NT2/D1 (cell line): Measurements from ENCODE around the gene TRAF3IP1.
A peak's percentile ranks its signal among the peaks of the same experiment; 100 is the strongest.

Source experiments
- DNase-seq: peaks from one replicate; pipeline ENCODE4 v3.0.0-alpha.2; 2011; ENCODE audit warnings: low read depth, low spot score
- H3K27me3 ChIP-seq: 2 replicates; pipeline ENCODE4 v1.6.0; 2011; ENCODE audit warnings: mild to moderate bottlenecking; ENCODE audit not compliant: insufficient read length, insufficient read depth
- H3K36me3 ChIP-seq: 2 replicates; pipeline ENCODE4 v1.6.1; 2011; ENCODE audit warnings: mild to moderate bottlenecking, low read length, mixed read lengths; ENCODE audit not compliant: insufficient read depth, insufficient read length
- H3K4me1 ChIP-seq: 2 replicates; pipeline ENCODE4 v1.5.1; 2011; ENCODE audit not compliant: insufficient read depth, insufficient read length
- H3K4me3 ChIP-seq: 2 replicates; pipeline ENCODE4 v1.5.1; 2011; ENCODE audit warnings: low read depth; ENCODE audit not compliant: insufficient read length
- H3K9ac ChIP-seq: 2 replicates; pipeline ENCODE4 v1.6.0; 2011; ENCODE audit warnings: low read depth; ENCODE audit not compliant: insufficient read length
- H3K9me3 ChIP-seq: 2 replicates; pipeline ENCODE4 v1.5.1; 2011; ENCODE audit warnings: mild to moderate bottlenecking, low read length; ENCODE audit not compliant: insufficient read depth
- SUZ12 ChIP-seq: IDR thresholded peaks from 2 replicates; pipeline ENCODE4 v1.6.1; 2011; ENCODE audit not compliant: insufficient read length, insufficient read depth; ENCODE audit errors: extremely low read depth
- YY1 ChIP-seq: IDR thresholded peaks from 2 replicates; pipeline ENCODE4 v1.6.1; 2011; ENCODE audit not compliant: insufficient read length, insufficient read depth
- ZNF274 ChIP-seq: IDR thresholded peaks from 2 replicates; pipeline ENCODE4 v1.6.1; 2011; ENCODE audit warnings: mild to moderate bottlenecking, low read depth, low read length

The TRAF3IP1 gene

DNA sequence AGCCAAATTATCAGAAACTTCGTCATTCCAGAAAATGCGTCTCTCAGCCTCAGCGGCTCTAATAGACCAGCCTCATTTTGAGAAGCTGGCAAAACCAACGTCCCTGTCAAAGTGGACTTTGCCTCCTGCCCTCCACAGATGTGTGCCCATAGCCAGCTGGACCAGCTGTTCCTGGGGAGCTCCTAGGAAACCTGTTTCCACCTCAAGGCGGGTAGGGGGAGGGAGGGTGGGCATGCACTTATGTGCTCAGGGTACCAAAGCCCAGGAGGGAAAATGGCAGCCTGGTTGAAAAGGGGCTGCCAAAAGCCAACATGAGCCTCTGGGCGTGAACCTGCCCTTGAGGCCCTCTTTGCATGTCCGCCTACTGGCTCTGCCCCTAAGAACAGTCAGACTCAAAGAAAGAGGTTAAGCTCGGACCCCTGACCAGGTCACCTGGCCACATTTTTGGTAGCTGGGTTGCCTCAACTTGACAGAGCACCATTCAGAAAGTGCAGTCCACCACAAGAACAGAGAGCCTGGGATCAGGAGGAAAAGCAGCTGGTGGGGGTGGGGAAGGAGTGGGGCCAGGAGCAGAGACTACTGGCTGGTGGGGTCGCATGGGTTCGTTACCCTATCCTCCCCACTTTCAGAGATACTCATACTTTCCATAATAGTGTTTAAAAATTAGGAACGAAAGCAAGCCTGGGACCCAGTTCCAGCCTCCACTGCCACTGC lies 35.4 kb upstream of the TRAF3IP1 start:
- Histone ChIP-seq H3K27me3 (peaks cover 15% of the 10 kb centered on the region), H3K36me3 (no peaks in the 10 kb centered on the region), H3K9ac (no peak overlapping the region), H3K4me1 (peaks cover 24% of the 10 kb centered on the region), H3K4me3 (no peak overlapping the region), H3K9me3 (no peaks in the 10 kb centered on the region)
- no peak for DNase-seq
- TF ChIP-seq YY1 (no peak), ZNF274 (no peak), SUZ12 (no peak)

DNA sequence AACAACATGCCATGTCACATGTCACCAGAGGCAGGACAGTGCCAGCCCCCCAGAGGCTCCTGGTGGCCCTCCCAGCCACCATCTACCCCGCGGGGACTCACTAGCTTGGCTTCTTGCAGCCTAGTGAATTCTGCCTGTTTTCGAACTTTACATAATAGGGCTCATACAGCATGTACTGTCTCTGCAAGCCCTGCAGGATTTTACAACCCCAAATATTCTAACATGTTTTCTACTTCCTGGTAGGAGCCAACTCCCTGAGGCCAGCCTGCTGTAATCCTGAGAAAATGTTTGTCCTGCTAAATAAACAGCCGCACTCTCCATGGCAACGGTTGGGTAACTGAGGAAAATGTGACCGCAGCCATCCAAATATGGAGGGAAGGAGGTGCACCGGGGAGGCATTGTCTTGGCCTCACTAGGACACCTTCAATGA lies 34.6 kb upstream of the TRAF3IP1 start:
- H3K4me1 ChIP-seq: peaks cover 26% of the 10 kb centered on the region
- no peak for DNase-seq
- no peaks in the 10 kb centered on the region for H3K9me3 ChIP-seq
- no peak for TF ChIP-seq SUZ12
- no peak for TF ChIP-seq YY1
- no peak for TF ChIP-seq ZNF274
- no peak overlapping the region for H3K9ac ChIP-seq
- peaks cover 15% of the 10 kb centered on the region for H3K27me3 ChIP-seq
- H3K36me3 ChIP-seq: no peaks in the 10 kb centered on the region
- H3K4me3 ChIP-seq: no peak overlapping the region

DNA sequence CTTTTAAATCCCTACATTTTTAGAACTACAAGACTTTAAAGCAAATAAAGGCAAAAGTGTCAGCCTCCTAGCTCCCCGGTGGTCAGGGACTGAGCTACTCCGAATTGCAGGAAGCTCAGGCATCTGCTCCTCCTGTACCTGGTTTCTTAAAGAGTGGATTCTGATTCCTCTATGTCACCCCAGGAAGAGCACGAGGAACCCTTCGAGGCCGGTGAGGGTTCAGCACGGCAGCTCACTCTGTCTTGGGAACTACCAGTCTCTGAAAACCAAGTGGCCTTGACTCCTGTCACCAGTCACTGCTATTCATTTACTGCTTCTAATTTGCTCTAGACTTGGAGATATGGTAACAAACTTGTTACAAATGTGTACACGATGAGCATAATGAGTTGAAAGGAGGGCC lies 34.2 kb upstream of the TRAF3IP1 start:
- H3K4me1 ChIP-seq: peaks cover 30% of the 10 kb centered on the region
- H3K9me3 ChIP-seq: no peaks in the 10 kb centered on the region
- no peak for DNase-seq
- no peaks in the 10 kb centered on the region for H3K36me3 ChIP-seq
- H3K4me3 ChIP-seq: no peak overlapping the region
- peaks cover 15% of the 10 kb centered on the region for H3K27me3 ChIP-seq
- TF ChIP-seq ZNF274 (no peak), SUZ12 (no peak), YY1 (no peak)
- H3K9ac ChIP-seq: no peak overlapping the region

DNA sequence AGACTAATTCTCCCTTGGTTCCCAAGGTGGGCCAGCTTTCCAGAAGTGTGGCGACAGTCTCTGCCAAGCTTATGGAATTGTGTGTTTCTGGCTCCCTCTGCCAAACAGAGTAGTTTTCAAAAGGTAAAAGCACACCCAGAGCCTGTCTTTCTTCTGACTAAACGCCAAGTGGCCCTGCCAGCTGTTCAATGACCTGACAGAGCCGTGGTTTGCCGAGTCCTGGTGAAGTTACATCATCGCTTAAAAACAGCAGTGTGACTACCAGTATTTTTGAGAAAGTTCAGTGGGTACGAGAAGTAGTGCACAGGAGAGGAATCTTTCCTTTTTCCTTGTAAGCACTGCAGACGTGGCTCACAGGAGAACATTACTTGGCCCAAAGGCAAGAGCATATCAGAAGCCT lies 33.8 kb upstream of the TRAF3IP1 start:
- TF ChIP-seq ZNF274 (no peak), YY1 (no peak)
- H3K27me3 ChIP-seq: peaks cover 15% of the 10 kb centered on the region
- peaks cover 35% of the 10 kb centered on the region for H3K4me1 ChIP-seq
- H3K36me3 ChIP-seq: no peaks in the 10 kb centered on the region
- H3K9me3 ChIP-seq: no peaks in the 10 kb centered on the region
- peak overlapping the region; percentile 29 for H3K9ac ChIP-seq
- no peak overlapping the region for H3K4me3 ChIP-seq
- no peak for DNase-seq

DNA sequence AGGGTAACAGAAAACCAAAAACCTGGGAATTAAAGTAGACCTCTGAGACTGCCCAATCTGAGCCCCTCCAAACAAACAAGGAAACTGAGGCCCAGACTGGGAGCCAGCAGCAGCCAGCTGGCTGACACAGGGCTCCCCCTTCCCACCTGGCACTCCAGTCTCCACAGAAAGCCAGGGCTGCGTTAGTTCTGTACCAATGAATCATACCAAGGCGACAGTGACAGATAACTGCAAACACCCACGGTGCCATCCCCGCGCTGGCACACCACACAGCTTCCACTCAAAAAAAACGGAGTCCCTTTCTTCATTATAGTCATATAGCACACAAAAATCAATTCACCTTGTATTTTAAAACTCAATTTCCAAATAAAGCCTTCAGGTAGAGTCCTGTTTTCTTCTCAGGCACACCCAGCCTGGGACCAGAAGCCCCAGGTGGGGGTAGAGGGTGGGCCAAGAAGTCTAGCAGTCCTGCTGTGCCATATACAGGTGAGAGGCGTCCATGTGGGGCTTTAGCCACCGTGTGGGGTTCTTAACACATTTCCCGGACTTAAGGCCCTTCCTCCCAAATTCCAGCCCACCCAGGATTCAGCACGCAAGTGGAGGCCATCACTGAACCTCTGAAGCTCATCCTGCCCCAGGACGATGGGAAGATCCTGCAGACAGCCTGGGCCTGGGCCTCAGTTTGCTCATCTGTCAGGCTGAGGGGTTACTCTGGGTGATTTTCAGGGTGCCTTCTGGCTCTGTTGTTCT lies 33.2 kb upstream of the TRAF3IP1 start:
- Histone ChIP-seq H3K36me3 (no peaks in the 10 kb centered on the region), H3K4me1 (peaks cover 36% of the 10 kb centered on the region), H3K9ac (peak overlapping the region; percentile 89), H3K27me3 (peaks cover 15% of the 10 kb centered on the region), H3K9me3 (no peaks in the 10 kb centered on the region), H3K4me3 (peak overlapping the region; percentile 89)
- no peak for TF ChIP-seq YY1
- TF ChIP-seq ZNF274: no peak
- TF ChIP-seq SUZ12: no peak
- DNase-seq: no peak

DNA sequence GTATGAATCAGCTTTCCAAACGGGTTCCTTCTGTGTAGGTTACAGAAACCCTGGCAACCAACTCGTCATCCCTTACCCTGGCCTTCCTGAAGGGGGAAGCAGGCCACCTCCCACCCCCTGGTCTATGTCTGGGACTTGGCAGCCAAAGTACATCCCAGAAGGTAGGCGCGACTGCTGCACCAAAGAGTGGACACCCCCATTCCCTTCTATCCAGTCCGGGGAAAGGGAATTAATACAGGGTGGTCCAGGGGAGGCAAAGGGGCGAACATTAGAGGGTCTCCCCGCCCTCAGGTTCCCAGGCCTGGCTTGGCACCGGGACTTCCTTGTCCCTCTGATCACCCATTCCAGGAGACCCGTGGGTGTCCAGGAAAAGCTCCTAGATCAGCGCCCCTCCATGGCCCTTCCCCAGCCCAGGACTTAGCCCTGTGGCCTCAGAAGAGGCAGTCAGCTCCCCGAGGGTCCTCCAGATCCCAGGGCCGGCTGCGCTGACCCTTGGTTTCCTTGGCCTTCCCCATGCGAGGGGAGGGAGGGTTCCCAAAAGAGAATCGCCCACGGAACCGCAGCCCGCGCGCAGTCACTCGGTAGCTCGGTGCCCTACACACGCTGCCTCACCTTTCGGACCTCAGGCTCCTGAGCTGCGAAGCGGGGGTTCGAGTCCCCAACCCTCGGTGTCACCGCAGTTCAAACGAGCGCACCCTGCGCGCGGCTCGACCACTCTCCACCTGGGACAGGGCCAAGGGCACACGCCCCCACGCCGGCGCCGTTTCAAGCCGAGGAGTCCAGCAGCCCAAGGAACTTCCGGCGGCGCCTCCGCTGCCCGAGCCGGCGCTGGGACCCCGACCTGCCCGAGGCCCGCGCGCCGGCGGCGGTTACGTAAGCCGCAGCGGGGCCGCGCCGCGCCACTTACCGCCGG lies 32.3 kb upstream of the TRAF3IP1 start, which contains the start of gene PER2:
TSS of gene PER2 (minus strand) at position 874 of the 913 bp plus-strand sequence. CDS start 10,674 bp downstream, outside the sequence.
- Histone ChIP-seq H3K4me3 (peak within 1 kb of the TSS; percentile 89), H3K36me3 (no peaks in the 10 kb centered on the region), H3K9me3 (no peaks in the 10 kb centered on the region), H3K4me1 (peaks cover 36% of the 10 kb centered on the region), H3K27me3 (peaks cover 15% of the 10 kb centered on the region), H3K9ac (peak within 1 kb of the TSS; percentile 89)
- TF ChIP-seq SUZ12 (no peak), YY1 (no peak), ZNF274 (no peak)
- DNase-seq: no peak
